Measurements from ENCODE around the gene SHBG. TPM values are rescaled to one million over a fixed set of nuclear protein-coding genes. Genes with fewer than 3 reads are reported as not detected.
"Not testable (repeated sequence)": the region's sequence is repeated elsewhere in the genome, so short reads cannot be mapped to it uniquely, and the experiment has no call there.

SHBG gene
- total RNA-seq, 4 donors from 2014 or later = not detected

GRCh38 chr17:7615265-7615747 lies 14.6 kb upstream of the SHBG start:
- Histone ChIP-seq H3K9me3 (no peaks in the 10 kb centered on the region), H3K27ac (peak overlapping the region; percentile 92 to 100 (median 98)), H3K27me3 (no peaks in the 10 kb centered on the region), H3K36me3 (peaks cover 0 to 7% (median 0%) of the 10 kb centered on the region in 3 donors), H3K4me3 (peak overlapping the region; percentile 21 to 96 (median 82)), H3K4me1 (peaks cover 21 to 45% (median 27%) of the 10 kb centered on the region in 3 donors)
- WGBS, 2 donors = 5% methylated on average over 26 to 28 of the region's 28 CpGs
- intact Hi-C loops (cut with DNase I) = no loop called here
- no peak for DNase-seq
- no peak for TF ChIP-seq CTCF (IDR thresholded peaks at IDR 0.05)
- TF ChIP-seq POLR2A (IDR thresholded peaks at IDR 0.05) = no peak

- 62 to 70% methylated on average over 5 of the region's 5 CpGs for WGBS, 2 donors
- no peak for DNase-seq
- Histone ChIP-seq H3K4me3 (no peak overlapping the region), H3K27me3 (no peaks in the 10 kb centered on the region), H3K4me1 (peaks cover 3 to 12% (median 11%) of the 10 kb centered on the region in 3 donors), H3K9me3 (no peaks in the 10 kb centered on the region), H3K36me3 (no peaks in the 10 kb centered on the region), H3K27ac (no peak overlapping the region)
- TF ChIP-seq POLR2A (IDR thresholded peaks at IDR 0.05) = no peak
- no peak for TF ChIP-seq CTCF (IDR thresholded peaks at IDR 0.05)
- intact Hi-C loops (cut with DNase I) = no loop called here
These were observed 11.3 kb upstream of the SHBG start for GRCh38 chr17:7618608-7619007.

GRCh38 chr17:7620835-7621234 lies 9.1 kb upstream of the SHBG start:
- peaks cover 0 to 9% (median 0%) of the 10 kb centered on the region in 3 donors for H3K36me3 ChIP-seq
- H3K9me3 ChIP-seq = no peaks in the 10 kb centered on the region
- TF ChIP-seq POLR2A (IDR thresholded peaks at IDR 0.05) (no peak), CTCF (IDR thresholded peaks at IDR 0.05) (no peak)
- DNase-seq = no peak
- 68 to 83% methylated on average over 8 of the region's 8 CpGs for WGBS, 2 donors
- intact Hi-C loops (cut with DNase I) = no loop called here
- no peak overlapping the region for H3K4me3 ChIP-seq
- H3K27me3 ChIP-seq = no peaks in the 10 kb centered on the region
- no peaks in the 10 kb centered on the region for H3K4me1 ChIP-seq
- no peak overlapping the region for H3K27ac ChIP-seq

- H3K4me1 ChIP-seq = peaks cover 8 to 19% (median 9%) of the 10 kb centered on the region in 3 donors
- no peak for DNase-seq
- no peaks in the 10 kb centered on the region for H3K27me3 ChIP-seq
- H3K4me3 ChIP-seq = no peak overlapping the region
- no peak overlapping the region for H3K27ac ChIP-seq
- intact Hi-C loops (cut with DNase I) = no loop called here
- no peak for TF ChIP-seq POLR2A (IDR thresholded peaks at IDR 0.05)
- no peak for TF ChIP-seq CTCF (IDR thresholded peaks at IDR 0.05)
- H3K36me3 ChIP-seq = peaks cover 0 to 15% (median 0%) of the 10 kb centered on the region in 3 donors
- no peaks in the 10 kb centered on the region for H3K9me3 ChIP-seq
- WGBS, 2 donors = 58 to 80% methylated on average over 4 to 5 of the region's 5 CpGs
These were observed 6.3 kb upstream of the SHBG start for GRCh38 chr17:7623661-7624060.

DNA sequence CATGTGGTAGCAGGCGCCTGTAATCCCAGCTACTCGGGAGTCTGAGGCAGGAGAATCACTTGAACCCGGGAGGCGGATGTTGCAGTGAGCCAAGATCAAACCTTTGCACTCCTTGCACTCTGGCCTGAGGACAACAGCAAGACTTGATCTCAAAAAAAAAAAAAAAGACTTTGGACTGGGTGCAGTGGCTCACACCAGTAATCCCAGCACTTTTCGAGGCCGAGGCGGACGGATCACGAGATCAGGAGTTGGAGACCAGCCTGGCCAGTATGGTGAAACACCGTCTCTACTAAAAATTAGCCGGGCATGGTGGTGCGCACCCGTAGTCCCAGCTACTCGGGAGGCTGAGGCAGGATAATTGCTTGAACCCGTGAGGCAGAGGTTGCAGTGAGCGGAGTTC lies 4.2 kb upstream of the SHBG start:
- 93 to 96% methylated on average over 15 to 16 of the region's 16 CpGs for WGBS, 2 donors
- H3K4me3 ChIP-seq; DNase-seq; H3K27me3 ChIP-seq; H3K9me3 ChIP-seq; H3K27ac ChIP-seq; intact Hi-C loops (cut with DNase I): not testable (repeated sequence)
- H3K4me1 ChIP-seq = peaks cover 8 to 19% (median 9%) of the 10 kb centered on the region in 3 donors
- peaks cover 0 to 15% (median 0%) of the 10 kb centered on the region in 3 donors for H3K36me3 ChIP-seq

- Histone ChIP-seq H3K36me3 (peaks cover 0 to 15% (median 0%) of the 10 kb centered on the region in 3 donors), H3K27ac (peak overlapping the region; percentile 91 to 96 (median 94)), H3K4me1 (peaks cover 8 to 19% (median 9%) of the 10 kb centered on the region in 3 donors), H3K27me3 (no peaks in the 10 kb centered on the region), H3K9me3 (no peaks in the 10 kb centered on the region), H3K4me3 (peak overlapping the region in 2 of 4 donors; percentile 77 to 79)
- TF ChIP-seq POLR2A (IDR thresholded peaks at IDR 0.05) (no peak), CTCF (IDR thresholded peaks at IDR 0.05) (no peak)
- DNase-seq = no peak
- WGBS, 2 donors = 74 to 79% methylated on average over 7 of the region's 7 CpGs
- intact Hi-C loops (cut with DNase I) = no loop called here
These were observed 3.6 kb upstream of the SHBG start for GRCh38 chr17:7626307-7626706.

All from esophagus squamous epithelium (tissue), 5 donors.